SK-N-MC (cell line): ENCODE data around the gene SERP2.

Source experiments
- EZH2 ChIP-seq: fragments of 200-600 bp; sonication (generic); IDR thresholded peaks from one replicate; pipeline ENCODE4 v1.6.1; 2017; ENCODE audit warnings: antibody characterized with exemption
- POLR2AphosphoS5 ChIP-seq: IDR thresholded peaks from 2 replicates; pipeline ENCODE4 v1.6.1; 2012; ENCODE audit warnings: mild to moderate bottlenecking, low read depth, low read length, borderline replicate concordance

GRCh38 chr13:44411841-44412240, 38.2 kb downstream of the SERP2 start:
- TF ChIP-seq POLR2AphosphoS5, result no peak
- TF ChIP-seq EZH2, result no peak
